A673 (cell line): ENCODE results near the gene ZNF385C. TPM values are rescaled to one million over a fixed set of nuclear protein-coding genes. Genes with fewer than 3 reads are reported as not detected.

Experiments used
- BruUV-seq: library from RNA; stranded (reverse); fragments of 400-500 nt; replicated peaks from 2 replicates; lab custom pipeline; 2021; lab: Mats Ljungman, UMichigan
- CTCF ChIA-PET: fragments of 300-600 bp; sonication (Branson Sonifier 250); formaldehyde crosslinking; loops from one replicate; lab custom pipeline; 2022; ENCODE audit warnings: antibody characterized with exemption; lab: Charles Lee
- POLR2A ChIA-PET: fragments of 300-600 bp; sonication (Branson Sonifier 250); formaldehyde crosslinking; loops from one replicate; lab custom pipeline; 2022; ENCODE audit warnings: antibody characterized with exemption; ENCODE audit not compliant: low non-redundant PET; lab: Charles Lee
- DNase-seq: peaks from one replicate; pipeline ENCODE4 v3.0.0-alpha.2; 2015; ENCODE audit warnings: low spot score
- H3K27ac ChIP-seq: fragments of 200-600 bp; sonication (generic); 2 replicates; pipeline ENCODE4 v1.5.1; 2016; ENCODE audit warnings: mixed run types, low read depth, mild to moderate bottlenecking, mixed read lengths, antibody characterized with exemption, low read length; ENCODE audit not compliant: poor library complexity, severe bottlenecking
- H3K27me3 ChIP-seq: fragments of 200-600 bp; sonication (generic); replicated peaks from 2 replicates; pipeline ENCODE4 v1.6.1; 2017; ENCODE audit warnings: mixed run types, low read depth, mild to moderate bottlenecking, mixed read lengths, antibody characterized with exemption, low read length; ENCODE audit not compliant: insufficient read depth, poor library complexity
- H3K36me3 ChIP-seq: fragments of 200-600 bp; sonication (generic); 2 replicates; pipeline ENCODE4 v1.6.1; 2016; ENCODE audit warnings: mixed run types, mild to moderate bottlenecking, mixed read lengths, antibody characterized with exemption, low read length; ENCODE audit not compliant: insufficient read depth, poor library complexity, severe bottlenecking
- H3K4me1 ChIP-seq: fragments of 200-600 bp; sonication (generic); 2 replicates; pipeline ENCODE4 v1.6.1; 2017; ENCODE audit warnings: mixed run types, mild to moderate bottlenecking, mixed read lengths, antibody characterized with exemption, low read length; ENCODE audit not compliant: insufficient read depth, poor library complexity, severe bottlenecking
- H3K4me3 ChIP-seq: fragments of 200-600 bp; sonication (generic); 2 replicates; pipeline ENCODE4 v1.5.1; 2016; ENCODE audit warnings: low read depth, mixed run types, mild to moderate bottlenecking, mixed read lengths, low read length; ENCODE audit not compliant: poor library complexity, severe bottlenecking
- H3K9me3 ChIP-seq: fragments of 200-600 bp; sonication (generic); 2 replicates; pipeline ENCODE4 v1.6.1; 2016; ENCODE audit warnings: mixed run types, low read depth, mild to moderate bottlenecking, mixed read lengths, antibody characterized with exemption, low read length; ENCODE audit not compliant: poor library complexity, severe bottlenecking
- CTCF ChIP-seq: fragments of 300-800, 200-600 bp; sonication (generic); conservative IDR thresholded peaks from 2 replicates; pipeline ENCODE4 v1.5.1; 2017; ENCODE audit warnings: low read depth, mild to moderate bottlenecking, antibody characterized with exemption, low read length, moderate library complexity, mixed read lengths
- EZH2 ChIP-seq: fragments of 200-600 bp; sonication (generic); IDR thresholded peaks from 2 replicates; pipeline ENCODE4 v1.6.1; 2017; ENCODE audit warnings: borderline replicate concordance, low read depth, mild to moderate bottlenecking, mixed read lengths, antibody characterized with exemption, low read length; ENCODE audit not compliant: poor library complexity, severe bottlenecking
- intact Hi-C: fragments of 100-400 bp; cut with micrococcal nuclease; formaldehyde crosslinking; loops from one replicate; pipeline ENCODE4 v1.10.0; 2022; ENCODE audit not compliant: unreplicated experiment
- total RNA-seq: library from RNA; stranded (reverse); gene quantifications from 2 replicates; pipeline ENCODE4 v1.2.3, GENCODE V29; 2021

Gene ZNF385C
- total RNA-seq, 1 experiment from 2014 or later: 0.17 TPM

- H3K4me3 ChIP-seq: no peak overlapping the region
- no peak for DNase-seq
- no peaks in the 10 kb centered on the region for H3K36me3 ChIP-seq
- ChIA-PET CTCF (no interaction called here), POLR2A (no interaction called here)
- H3K9me3 ChIP-seq: no peaks in the 10 kb centered on the region
- H3K4me1 ChIP-seq: no peaks in the 10 kb centered on the region
- no TSS peak for BruUV-seq
- no peaks in the 10 kb centered on the region for H3K27me3 ChIP-seq
- TF ChIP-seq CTCF (no peak), EZH2 (no peak)
- intact Hi-C loops: no loop called here
- H3K27ac ChIP-seq: no peak overlapping the region
Measured at GRCh38 chr17:42087042-42087701, 11.1 kb downstream of the ZNF385C start.

- Histone ChIP-seq H3K9me3 (no peaks in the 10 kb centered on the region), H3K4me3 (no peak overlapping the region), H3K27me3 (no peaks in the 10 kb centered on the region), H3K36me3 (no peaks in the 10 kb centered on the region), H3K27ac (no peak overlapping the region), H3K4me1 (no peaks in the 10 kb centered on the region)
- TF ChIP-seq CTCF: no peak
- TF ChIP-seq EZH2: no peak
- ChIA-PET CTCF (no interaction called here), POLR2A (no interaction called here)
- intact Hi-C loops: no loop called here
- no TSS peak for BruUV-seq
- DNase-seq: no peak
Measured at GRCh38 chr17:42081516-42082129, 16.6 kb downstream of the ZNF385C start.

GRCh38 chr17:42079541-42079940, 18.7 kb downstream of the ZNF385C start:
- Histone ChIP-seq H3K9me3 (no peaks in the 10 kb centered on the region), H3K27ac (no peak overlapping the region), H3K4me3 (no peak overlapping the region), H3K27me3 (no peaks in the 10 kb centered on the region), H3K36me3 (no peaks in the 10 kb centered on the region), H3K4me1 (no peaks in the 10 kb centered on the region)
- CTCF ChIA-PET: interaction anchor here (0.6 kb wide), 1 partner anchor 42 kb away, joined by 10 read pairs; the partner anchor contains the start of gene KAT2A
- no peak for DNase-seq
- POLR2A ChIA-PET: no interaction called here
- no TSS peak for BruUV-seq
- no peak for TF ChIP-seq EZH2
- no peak for TF ChIP-seq CTCF
- intact Hi-C loops: no loop called here
